ENCODE data around the gene KDM3B.

DNA sequence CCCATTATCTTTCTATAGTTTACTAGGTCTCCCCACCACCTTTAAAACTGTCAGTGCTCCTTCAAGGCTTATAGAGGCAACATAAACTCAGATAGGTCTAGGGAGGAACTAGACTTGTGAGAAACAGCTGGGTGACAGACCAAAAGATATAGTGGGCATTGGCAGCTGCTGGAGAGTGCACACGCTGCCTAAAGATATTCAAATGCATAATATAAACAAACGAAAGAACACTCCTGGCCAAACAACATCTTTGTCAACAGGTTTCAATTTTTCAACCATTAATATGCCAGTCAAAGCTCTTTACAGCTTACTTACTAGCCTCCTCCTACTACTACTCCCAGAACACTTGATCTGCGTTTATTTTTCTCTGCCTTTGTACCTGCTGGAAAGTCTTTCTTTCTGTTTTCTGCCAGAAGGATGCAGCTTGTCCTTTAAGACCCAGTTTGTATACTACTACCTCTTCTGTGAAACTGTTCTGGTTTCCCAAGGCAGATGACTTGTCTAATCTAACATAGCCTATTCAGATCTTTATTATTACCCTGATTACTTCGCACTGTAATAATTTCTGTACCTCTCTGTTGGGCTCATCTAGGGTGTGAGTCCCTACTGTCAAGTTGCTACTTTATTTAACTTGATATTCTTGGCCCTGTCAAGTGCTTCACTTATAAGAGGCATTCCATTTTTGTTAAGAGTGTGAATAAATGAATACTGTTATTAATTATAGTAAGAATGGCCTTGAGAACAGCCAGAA is 14.3 kb downstream of the KDM3B start:
- TF ChIP-seq GABPA (IDR thresholded peaks at IDR 0.05; ENCODE audit: borderline replicate concordance, insufficient read depth, low read length) (no peak), CTCF (IDR thresholded peaks at IDR 0.05; ENCODE audit: control extremely low read depth in 1 of 3, insufficient read depth in 1 of 3, low read depth in 1 of 3, low read length in 3 of 3) (no peak), TBP (IDR thresholded peaks at IDR 0.05; ENCODE audit: low read depth, low read length) (no peak), FOSL1 (IDR thresholded peaks at IDR 0.05; ENCODE audit: insufficient read depth, low read depth, low read length) (no peak), HDAC2 (IDR thresholded peaks at IDR 0.05; ENCODE audit: borderline replicate concordance in 1 of 2, low read depth in 2 of 2, low read length in 2 of 2) (no peak), ZNF274 (IDR thresholded peaks at IDR 0.05; ENCODE audit: borderline replicate concordance, extremely low read depth, low read length) (no peak), KDM1A (IDR thresholded peaks at IDR 0.05; ENCODE audit: borderline replicate concordance, low read length) (no peak), POLR2A (IDR thresholded peaks at IDR 0.05; ENCODE audit: control extremely low read depth in 1 of 2, low read depth in 2 of 2, low read length in 2 of 2) (no peak), CHD2 (IDR thresholded peaks at IDR 0.05; ENCODE audit: low read length) (no peak), MAX (IDR thresholded peaks at IDR 0.05) (no peak)

Data from H1 (cell line).